ENCODE data around the gene MCRIP1. TPM values are rescaled to one million over a fixed set of nuclear protein-coding genes. Genes with fewer than 3 reads are reported as not detected.

MCRIP1 gene
- total RNA-seq, 1 donor from 2014 or later: 42.5 TPM

DNA sequence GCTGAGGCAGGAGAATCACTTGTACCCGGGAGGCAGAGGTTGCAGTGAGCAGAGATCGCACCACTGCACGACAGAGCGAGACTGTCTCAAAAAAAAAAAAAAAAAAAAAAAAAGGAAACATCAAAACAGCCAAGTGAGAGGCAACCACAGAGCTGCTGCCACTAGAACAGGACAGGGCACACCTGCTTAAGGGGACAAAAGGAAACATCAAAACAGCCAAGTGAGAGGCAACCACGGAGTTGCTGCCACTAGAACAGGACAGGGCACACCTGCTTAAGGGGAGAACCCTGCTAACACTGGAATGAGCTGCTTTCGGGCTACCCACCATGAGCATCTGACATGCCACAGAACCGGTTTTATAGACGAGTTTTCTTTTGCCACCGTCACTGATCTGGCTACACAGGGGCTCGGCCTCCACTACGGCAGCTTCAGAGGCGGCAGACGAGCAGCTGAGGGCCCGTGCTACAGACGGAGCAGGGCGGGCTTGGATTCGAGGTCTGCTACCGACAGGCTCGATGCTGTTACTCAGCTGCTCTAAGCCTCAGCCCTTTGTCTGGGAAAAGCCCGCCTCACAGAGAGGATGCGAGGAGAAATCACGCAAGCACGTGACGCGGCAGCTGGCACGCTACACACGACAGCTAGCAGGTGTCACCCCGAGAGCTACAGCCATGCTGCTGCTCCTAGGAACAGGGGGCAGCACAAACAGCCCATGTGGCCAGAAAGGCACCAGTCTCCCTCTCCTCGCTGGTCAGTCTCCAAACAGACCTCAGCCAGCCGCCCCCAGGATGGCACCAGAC lies 25.3 kb upstream of the MCRIP1 start:
- Mint-ChIP-seq H3K4me1 (ENCODE audit: low read depth) (peaks cover 33% of the 10 kb centered on the region), H3K9me3 (no peaks in the 10 kb centered on the region), H3K4me3 (ENCODE audit: low read depth) (peak overlapping the region; percentile 96), H3K27me3 (ENCODE audit: low read depth) (no peaks in the 10 kb centered on the region), H3K27ac (no peak overlapping the region), H3K36me3 (ENCODE audit: low read depth) (peaks cover 77% of the 10 kb centered on the region)
- no peak for DNase-seq (ENCODE audit: low spot score)
- intact Hi-C loops (cut with micrococcal nuclease): no loop called here

- Mint-ChIP-seq H3K27ac (peak overlapping the region; percentile 42), H3K27me3 (ENCODE audit: low read depth) (no peaks in the 10 kb centered on the region), H3K4me1 (ENCODE audit: low read depth) (peaks cover 25% of the 10 kb centered on the region), H3K4me3 (ENCODE audit: low read depth) (no peak overlapping the region), H3K9me3 (no peaks in the 10 kb centered on the region), H3K36me3 (ENCODE audit: low read depth) (peaks cover 77% of the 10 kb centered on the region)
- no peak for DNase-seq (ENCODE audit: low spot score)
- intact Hi-C loops (cut with micrococcal nuclease): no loop called here
These were observed 22.1 kb upstream of the MCRIP1 start for GRCh38 chr17:81854974-81855774.

GRCh38 chr17:81852237-81852636 lies 19.1 kb upstream of the MCRIP1 start:
- intact Hi-C loops (cut with micrococcal nuclease): no loop called here
- H3K27me3 Mint-ChIP-seq (ENCODE audit: low read depth): no peaks in the 10 kb centered on the region
- H3K4me1 Mint-ChIP-seq (ENCODE audit: low read depth): peaks cover 8% of the 10 kb centered on the region
- no peak overlapping the region for H3K27ac Mint-ChIP-seq
- no peaks in the 10 kb centered on the region for H3K9me3 Mint-ChIP-seq
- peaks cover 58% of the 10 kb centered on the region for H3K36me3 Mint-ChIP-seq (ENCODE audit: low read depth)
- DNase-seq (ENCODE audit: low spot score): no peak
- no peak overlapping the region for H3K4me3 Mint-ChIP-seq (ENCODE audit: low read depth)

DNA sequence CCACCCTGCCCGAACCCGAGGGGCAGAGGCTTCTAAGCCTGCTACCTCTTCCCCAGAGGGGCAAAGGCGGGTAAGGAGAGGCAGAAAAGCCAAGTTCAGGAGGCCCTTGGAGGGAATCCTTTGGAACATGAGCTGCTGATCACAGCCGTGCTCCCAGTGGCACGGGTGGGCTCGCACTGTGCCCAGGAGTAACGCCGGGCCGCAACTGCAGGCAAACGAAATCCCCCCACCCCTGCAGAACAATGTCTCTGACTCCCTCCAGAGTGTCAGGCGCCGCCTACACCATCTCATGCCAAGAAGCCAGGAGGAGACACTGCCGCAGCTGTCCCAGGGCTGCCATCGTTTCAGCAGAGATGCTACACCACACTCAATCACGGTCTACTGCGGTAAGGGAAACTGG lies 18.3 kb upstream of the MCRIP1 start:
- no peaks in the 10 kb centered on the region for H3K9me3 Mint-ChIP-seq
- no peak for DNase-seq (ENCODE audit: low spot score)
- intact Hi-C loops (cut with micrococcal nuclease): no loop called here
- no peak overlapping the region for H3K27ac Mint-ChIP-seq
- no peak overlapping the region for H3K4me3 Mint-ChIP-seq (ENCODE audit: low read depth)
- H3K27me3 Mint-ChIP-seq (ENCODE audit: low read depth): no peaks in the 10 kb centered on the region
- peaks cover 8% of the 10 kb centered on the region for H3K4me1 Mint-ChIP-seq (ENCODE audit: low read depth)
- H3K36me3 Mint-ChIP-seq (ENCODE audit: low read depth): peaks cover 64% of the 10 kb centered on the region

DNA sequence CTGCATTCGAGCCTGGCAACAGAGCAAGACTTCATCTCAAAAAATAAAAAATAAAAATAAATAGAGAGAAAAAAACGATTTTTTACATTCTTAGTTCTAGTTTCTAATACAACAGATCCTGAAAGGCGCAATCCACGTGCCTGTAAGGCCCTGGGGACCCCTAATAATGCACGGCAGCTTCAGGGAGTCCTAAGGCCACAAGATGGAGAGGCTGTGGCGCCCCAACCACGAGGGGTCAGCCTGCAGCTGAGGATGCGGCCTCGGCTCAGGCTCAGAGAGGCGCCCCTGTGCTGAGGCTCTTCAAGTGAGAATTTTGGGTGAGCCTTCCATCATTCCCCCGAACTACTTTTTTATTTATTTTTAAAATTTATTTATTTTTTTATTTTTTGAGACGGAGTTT lies 16.4 kb upstream of the MCRIP1 start:
- H3K4me1 Mint-ChIP-seq (ENCODE audit: low read depth): peaks cover 2% of the 10 kb centered on the region
- no peaks in the 10 kb centered on the region for H3K9me3 Mint-ChIP-seq
- no peak overlapping the region for H3K27ac Mint-ChIP-seq
- no peak for DNase-seq (ENCODE audit: low spot score)
- H3K36me3 Mint-ChIP-seq (ENCODE audit: low read depth): peaks cover 63% of the 10 kb centered on the region
- H3K4me3 Mint-ChIP-seq (ENCODE audit: low read depth): no peak overlapping the region
- intact Hi-C loops (cut with micrococcal nuclease): no loop called here
- H3K27me3 Mint-ChIP-seq (ENCODE audit: low read depth): no peaks in the 10 kb centered on the region

DNA sequence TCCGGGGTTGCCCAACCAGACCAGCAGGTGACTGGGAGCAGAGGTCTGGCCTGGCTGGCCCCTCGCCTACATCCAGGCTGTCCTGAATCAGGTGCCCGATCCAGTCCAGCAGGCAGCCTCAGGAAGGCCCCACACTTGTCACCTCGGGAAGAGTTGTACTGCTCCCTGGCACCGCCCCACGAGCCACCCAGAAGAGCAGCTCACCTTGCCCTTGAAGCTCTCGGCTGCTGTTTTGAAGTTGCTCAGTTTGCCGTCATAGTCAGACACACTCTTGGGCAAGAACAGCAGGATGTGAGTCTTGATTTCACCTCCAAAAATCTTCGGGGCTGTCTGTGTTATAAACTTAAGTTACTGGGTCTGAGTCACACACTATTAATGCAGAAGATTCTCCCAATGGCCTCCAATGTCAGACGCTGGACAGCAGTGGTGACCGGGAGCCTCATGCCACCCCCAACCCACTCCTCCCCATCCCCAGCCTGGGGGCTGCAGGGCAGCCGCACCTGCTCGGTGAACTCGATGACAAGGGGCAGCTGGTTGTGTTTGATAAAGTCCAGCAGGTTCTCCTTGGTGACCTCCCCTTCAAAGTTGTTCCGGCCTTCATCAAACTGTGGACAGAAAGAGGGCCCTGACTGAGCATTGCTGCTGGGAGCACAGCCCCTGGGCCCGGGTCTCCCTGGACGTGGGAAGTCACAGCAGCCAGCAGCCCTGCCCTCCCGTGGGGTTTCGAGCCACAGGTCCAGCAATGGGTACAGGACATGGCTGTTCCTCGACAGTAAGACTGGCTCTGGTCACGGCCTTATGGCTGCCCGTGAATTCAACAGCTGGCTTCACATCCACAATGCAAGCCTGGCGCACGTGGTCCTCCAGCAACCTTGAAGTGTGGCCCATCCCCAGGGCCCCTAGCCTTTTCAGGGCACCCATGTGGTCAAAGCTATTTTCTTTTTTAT lies 13.9 kb upstream of the MCRIP1 start:
- Mint-ChIP-seq H3K36me3 (ENCODE audit: low read depth) (peaks cover 52% of the 10 kb centered on the region), H3K9me3 (no peaks in the 10 kb centered on the region), H3K27ac (no peak overlapping the region), H3K4me1 (ENCODE audit: low read depth) (no peaks in the 10 kb centered on the region), H3K4me3 (ENCODE audit: low read depth) (no peak overlapping the region), H3K27me3 (ENCODE audit: low read depth) (no peaks in the 10 kb centered on the region)
- intact Hi-C loops (cut with micrococcal nuclease): no loop called here
- no peak for DNase-seq (ENCODE audit: low spot score)

DNA sequence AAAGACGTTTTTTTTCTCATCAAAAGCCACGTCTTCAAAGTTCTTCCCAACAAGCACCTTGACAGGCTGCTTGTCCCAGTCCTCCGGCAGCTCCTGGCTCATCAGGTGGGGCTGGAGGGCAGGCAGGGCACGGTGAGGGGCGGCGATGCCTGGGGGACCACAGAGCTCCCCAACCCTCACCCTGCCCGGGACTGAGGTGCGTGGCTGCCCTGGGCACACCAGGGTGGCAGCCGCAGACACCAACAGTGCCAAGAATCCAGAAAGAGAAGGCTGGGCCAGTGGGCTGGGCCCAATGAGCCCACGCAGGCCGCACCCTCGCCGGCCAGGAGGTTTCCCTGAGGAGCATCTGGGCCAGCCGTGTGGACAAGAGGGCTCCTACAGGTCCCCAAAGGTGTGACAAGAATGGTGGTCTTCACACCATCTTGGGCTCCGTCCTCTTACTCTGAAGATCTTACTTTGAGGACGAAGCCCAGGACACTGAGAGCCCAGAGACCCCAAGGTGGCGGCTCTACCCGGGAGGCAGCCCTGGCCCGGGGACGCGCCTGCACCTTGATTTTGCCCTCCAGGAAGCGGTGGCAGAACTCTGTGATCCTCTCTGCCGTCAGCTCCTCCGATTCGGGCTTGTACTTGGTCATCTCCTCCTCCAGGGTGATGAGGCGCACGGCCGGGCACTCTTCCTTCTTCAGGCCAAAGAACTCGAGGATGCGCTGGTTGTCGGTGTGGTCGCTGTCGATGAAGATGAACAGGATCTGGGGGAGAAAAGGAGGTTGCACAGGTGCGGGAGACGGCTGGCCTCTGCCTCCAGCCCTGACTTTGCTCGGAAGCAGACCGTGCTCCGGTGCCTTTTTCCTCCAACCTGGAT lies 13.0 kb upstream of the MCRIP1 start:
- Mint-ChIP-seq H3K27me3 (ENCODE audit: low read depth) (no peaks in the 10 kb centered on the region), H3K27ac (no peak overlapping the region), H3K36me3 (ENCODE audit: low read depth) (peaks cover 43% of the 10 kb centered on the region), H3K9me3 (no peaks in the 10 kb centered on the region), H3K4me3 (ENCODE audit: low read depth) (no peak overlapping the region), H3K4me1 (ENCODE audit: low read depth) (no peaks in the 10 kb centered on the region)
- intact Hi-C loops (cut with micrococcal nuclease): no loop called here
- DNase-seq (ENCODE audit: low spot score): no peak

GRCh38 chr17:81845361-81845760 lies 12.3 kb upstream of the MCRIP1 start:
- no peaks in the 10 kb centered on the region for H3K9me3 Mint-ChIP-seq
- H3K36me3 Mint-ChIP-seq (ENCODE audit: low read depth): peaks cover 42% of the 10 kb centered on the region
- intact Hi-C loops (cut with micrococcal nuclease): no loop called here
- no peaks in the 10 kb centered on the region for H3K27me3 Mint-ChIP-seq (ENCODE audit: low read depth)
- DNase-seq (ENCODE audit: low spot score): no peak
- no peak overlapping the region for H3K4me3 Mint-ChIP-seq (ENCODE audit: low read depth)
- no peaks in the 10 kb centered on the region for H3K4me1 Mint-ChIP-seq (ENCODE audit: low read depth)
- no peak overlapping the region for H3K27ac Mint-ChIP-seq

DNA sequence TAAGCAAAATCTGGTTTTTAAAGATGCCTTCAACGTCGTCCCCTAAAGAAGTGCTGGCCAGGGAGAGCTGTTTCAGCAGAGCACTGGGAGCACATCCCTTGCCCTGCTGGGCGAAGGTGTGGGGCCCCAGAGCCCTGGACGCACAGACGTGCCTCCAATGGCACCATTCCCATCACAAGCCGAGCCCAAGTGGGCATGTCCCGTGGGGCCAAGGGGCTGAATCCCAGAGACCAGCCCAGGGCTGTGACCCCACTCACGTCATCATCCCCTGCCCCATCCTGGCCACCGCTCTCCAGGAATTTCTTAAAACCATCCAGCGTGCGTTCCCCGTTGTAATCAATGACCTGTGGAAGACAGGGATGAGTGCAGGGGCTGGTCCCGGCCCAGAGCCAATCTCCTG lies 11.8 kb upstream of the MCRIP1 start:
- H3K27ac Mint-ChIP-seq: no peak overlapping the region
- H3K36me3 Mint-ChIP-seq (ENCODE audit: low read depth): peaks cover 42% of the 10 kb centered on the region
- no peak overlapping the region for H3K4me3 Mint-ChIP-seq (ENCODE audit: low read depth)
- no peak for DNase-seq (ENCODE audit: low spot score)
- no peaks in the 10 kb centered on the region for H3K27me3 Mint-ChIP-seq (ENCODE audit: low read depth)
- intact Hi-C loops (cut with micrococcal nuclease): no loop called here
- no peaks in the 10 kb centered on the region for H3K4me1 Mint-ChIP-seq (ENCODE audit: low read depth)
- H3K9me3 Mint-ChIP-seq: no peaks in the 10 kb centered on the region

GRCh38 chr17:81844327-81844851 lies 11.3 kb upstream of the MCRIP1 start:
- H3K27ac Mint-ChIP-seq: no peak overlapping the region
- H3K36me3 Mint-ChIP-seq (ENCODE audit: low read depth): peaks cover 42% of the 10 kb centered on the region
- H3K27me3 Mint-ChIP-seq (ENCODE audit: low read depth): no peaks in the 10 kb centered on the region
- H3K9me3 Mint-ChIP-seq: no peaks in the 10 kb centered on the region
- DNase-seq (ENCODE audit: low spot score): no peak
- no peaks in the 10 kb centered on the region for H3K4me1 Mint-ChIP-seq (ENCODE audit: low read depth)
- no peak overlapping the region for H3K4me3 Mint-ChIP-seq (ENCODE audit: low read depth)
- intact Hi-C loops (cut with micrococcal nuclease): no loop called here

GRCh38 chr17:81843713-81844326 lies 10.7 kb upstream of the MCRIP1 start:
- H3K4me1 Mint-ChIP-seq (ENCODE audit: low read depth): no peaks in the 10 kb centered on the region
- no peaks in the 10 kb centered on the region for H3K27me3 Mint-ChIP-seq (ENCODE audit: low read depth)
- H3K27ac Mint-ChIP-seq: no peak overlapping the region
- intact Hi-C loops (cut with micrococcal nuclease): no loop called here
- no peak for DNase-seq (ENCODE audit: low spot score)
- H3K36me3 Mint-ChIP-seq (ENCODE audit: low read depth): peaks cover 42% of the 10 kb centered on the region
- no peaks in the 10 kb centered on the region for H3K9me3 Mint-ChIP-seq
- H3K4me3 Mint-ChIP-seq (ENCODE audit: low read depth): no peak overlapping the region
